Esophagus muscularis mucosa (tissue), 2 donors: Measurements from ENCODE around the gene GLRX5.

Source experiments
- POLR2A ChIP-seq: fragments of 450-650 bp; IDR thresholded peaks from one replicate; pipeline ENCODE4 v1.6.1; 2017; ENCODE audit warnings: antibody characterized with exemption, moderate library complexity, mild to moderate bottlenecking, low read depth
- POLR2AphosphoS5 ChIP-seq, 2 donors: sonication (generic); formaldehyde crosslinking; IDR thresholded peaks; one replicate each; pipeline ENCODE4 v1.6.1; 2017; ENCODE audit warnings: antibody characterized with exemption in 2 of 2

DNA sequence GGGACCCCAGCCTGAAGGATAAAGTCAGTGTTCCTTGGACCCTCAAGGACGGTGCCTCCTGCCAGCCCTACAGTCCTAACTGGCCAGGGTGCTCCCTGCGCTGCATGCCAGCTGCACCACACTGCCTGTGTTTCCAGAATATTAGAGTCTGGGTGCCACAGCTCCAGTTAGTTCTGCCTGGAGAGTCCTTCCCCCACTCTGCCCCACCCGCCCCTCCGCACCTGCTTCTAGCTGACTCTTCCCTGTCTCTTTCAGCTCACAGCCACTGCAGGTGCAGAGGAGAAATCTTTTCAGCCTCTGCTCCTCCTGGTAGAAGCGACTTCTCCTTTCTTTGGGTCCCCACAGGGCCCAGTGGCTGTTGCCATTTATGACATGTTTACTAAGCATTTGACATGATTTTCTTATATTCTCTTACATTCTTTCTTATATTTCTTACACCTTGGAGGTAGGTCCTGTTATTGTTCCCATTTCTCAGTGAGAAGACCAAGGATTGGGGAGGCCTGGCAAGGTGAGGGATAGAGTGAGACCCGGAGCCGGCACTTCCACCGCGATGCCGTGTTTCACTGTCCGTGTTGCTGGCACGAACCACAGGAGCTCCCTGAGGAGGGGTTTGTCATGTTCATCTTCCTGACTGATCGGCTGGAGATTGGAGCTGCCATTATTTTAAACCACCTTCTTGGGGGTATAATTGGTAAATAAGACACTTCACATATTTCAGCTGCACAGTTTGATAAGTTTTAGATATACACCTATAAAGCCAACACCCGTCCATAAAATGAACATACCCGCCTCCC is 47.8 kb upstream of the GLRX5 start:
- TF ChIP-seq POLR2AphosphoS5 (IDR thresholded peaks at IDR 0.05) (no peak), POLR2A (no peak)
